ENCODE data around the gene EIF4H. TPM values are rescaled to one million over a fixed set of nuclear protein-coding genes. Genes with fewer than 3 reads are reported as not detected.
A peak's percentile ranks its signal among the peaks of the same experiment; 100 is the strongest.

The EIF4H gene
- total RNA-seq, 1 donor from 2014 or later, result 361 TPM

DNA sequence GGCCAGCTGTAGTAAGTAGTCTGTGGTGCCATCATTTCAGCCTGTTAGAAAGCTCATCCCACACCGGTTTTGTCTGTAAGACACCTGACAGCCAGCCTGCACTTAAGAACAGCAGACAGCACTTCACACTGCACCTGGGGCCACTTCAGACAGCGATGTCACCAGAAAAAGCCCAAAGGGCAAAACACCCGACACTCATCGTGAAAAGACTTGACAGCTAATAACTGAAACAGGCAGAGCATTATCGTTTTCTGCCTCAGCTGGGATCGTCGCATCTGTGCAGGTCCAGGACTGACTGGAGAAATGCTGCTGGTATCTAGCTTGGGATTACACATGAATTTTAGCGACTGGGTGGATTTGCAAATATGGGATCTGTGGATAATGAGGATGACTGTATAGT is 18.9 kb downstream of the EIF4H start:
- peaks cover 63% of the 10 kb centered on the region for H3K36me3 ChIP-seq (ENCODE audit: insufficient read depth, low read length)
- no peak overlapping the region for H2AFZ ChIP-seq (ENCODE audit: low read depth, low read length)
- Mint-ChIP-seq H3K9me3 (ENCODE audit: unreplicated experiment) (no peaks in the 10 kb centered on the region), H3K36me3 (ENCODE audit: low read depth, unreplicated experiment) (peaks cover 22% of the 10 kb centered on the region), H3K4me1 (ENCODE audit: low read depth, unreplicated experiment) (peaks cover 12% of the 10 kb centered on the region), H3K27ac (ENCODE audit: unreplicated experiment) (no peak overlapping the region), H3K27me3 (ENCODE audit: low read depth, unreplicated experiment) (no peaks in the 10 kb centered on the region), H3K4me3 (ENCODE audit: unreplicated experiment) (no peak overlapping the region)
- H3K9me3 ChIP-seq (ENCODE audit: insufficient read depth, low read depth, low read length), result no peaks in the 10 kb centered on the region
- no peak overlapping the region for H3K4me2 ChIP-seq (ENCODE audit: low read length)
- no peaks in the 10 kb centered on the region for H3K27me3 ChIP-seq (ENCODE audit: insufficient read depth, low read length)
- no peak overlapping the region for H3K27ac ChIP-seq (ENCODE audit: low read depth, low read length)
- no peak for FAIRE-seq
- no peak for DNase-seq (ENCODE audit: low read depth)
- H3K4me3 ChIP-seq (ENCODE audit: insufficient read depth, low read depth, low read length), result no peak overlapping the region
- peaks cover 54% of the 10 kb centered on the region for H3K79me2 ChIP-seq (ENCODE audit: insufficient read depth, low read length)
- TF ChIP-seq CTCF (IDR thresholded peaks at IDR 0.05; ENCODE audit: insufficient read depth, low read depth, low read length), result no peak
- no peak for TF ChIP-seq EZH2 (IDR thresholded peaks at IDR 0.05; ENCODE audit: insufficient read depth, low read length)
- no peak overlapping the region for H3K9ac ChIP-seq (ENCODE audit: low read length)
- H3K4me1 ChIP-seq (ENCODE audit: insufficient read depth, low read length), result peaks cover 15% of the 10 kb centered on the region
- peaks cover 77% of the 10 kb centered on the region for H4K20me1 ChIP-seq (ENCODE audit: insufficient read depth, low read length)

DNA sequence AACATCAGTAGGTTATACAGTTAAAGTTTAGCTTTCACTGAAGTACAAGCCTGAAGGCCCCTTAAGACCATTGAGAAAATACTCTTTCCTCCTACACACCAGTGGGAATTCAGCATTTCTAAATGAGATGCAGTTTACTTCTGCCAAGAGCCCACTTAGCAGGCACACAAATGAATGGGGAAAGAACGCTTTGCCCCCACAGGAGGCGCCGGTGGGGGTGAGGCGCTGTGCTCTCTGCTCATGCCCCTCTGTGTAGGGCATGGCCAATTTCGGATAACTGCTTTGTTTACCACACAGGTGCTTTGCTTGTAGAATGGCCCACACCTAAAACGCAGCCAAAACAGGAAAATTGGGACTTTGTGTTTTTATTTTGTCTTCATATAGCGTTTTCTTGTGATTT is 19.8 kb downstream of the EIF4H start:
- H3K4me3 ChIP-seq (ENCODE audit: insufficient read depth, low read depth, low read length), result no peak overlapping the region
- no peaks in the 10 kb centered on the region for H3K9me3 Mint-ChIP-seq (ENCODE audit: unreplicated experiment)
- peaks cover 68% of the 10 kb centered on the region for H4K20me1 ChIP-seq (ENCODE audit: insufficient read depth, low read length)
- H3K4me2 ChIP-seq (ENCODE audit: low read length), result no peak overlapping the region
- H3K27me3 ChIP-seq (ENCODE audit: insufficient read depth, low read length), result no peaks in the 10 kb centered on the region
- no peak for TF ChIP-seq CTCF (IDR thresholded peaks at IDR 0.05; ENCODE audit: insufficient read depth, low read depth, low read length)
- no peak for TF ChIP-seq EZH2 (IDR thresholded peaks at IDR 0.05; ENCODE audit: insufficient read depth, low read length)
- H3K27ac Mint-ChIP-seq (ENCODE audit: unreplicated experiment), result no peak overlapping the region
- peaks cover 3% of the 10 kb centered on the region for H3K4me1 Mint-ChIP-seq (ENCODE audit: low read depth, unreplicated experiment)
- FAIRE-seq, result no peak
- H3K4me3 Mint-ChIP-seq (ENCODE audit: unreplicated experiment), result no peak overlapping the region
- H3K27me3 Mint-ChIP-seq (ENCODE audit: low read depth, unreplicated experiment), result no peaks in the 10 kb centered on the region
- H2AFZ ChIP-seq (ENCODE audit: low read depth, low read length), result no peak overlapping the region
- peaks cover 57% of the 10 kb centered on the region for H3K36me3 ChIP-seq (ENCODE audit: insufficient read depth, low read length)
- no peaks in the 10 kb centered on the region for H3K9me3 ChIP-seq (ENCODE audit: insufficient read depth, low read depth, low read length)
- no peak for DNase-seq (ENCODE audit: low read depth)
- peaks cover 46% of the 10 kb centered on the region for H3K79me2 ChIP-seq (ENCODE audit: insufficient read depth, low read length)
- H3K36me3 Mint-ChIP-seq (ENCODE audit: low read depth, unreplicated experiment), result peaks cover 22% of the 10 kb centered on the region
- H3K27ac ChIP-seq (ENCODE audit: low read depth, low read length), result no peak overlapping the region
- peaks cover 10% of the 10 kb centered on the region for H3K4me1 ChIP-seq (ENCODE audit: insufficient read depth, low read length)
- H3K9ac ChIP-seq (ENCODE audit: low read length), result no peak overlapping the region

DNA sequence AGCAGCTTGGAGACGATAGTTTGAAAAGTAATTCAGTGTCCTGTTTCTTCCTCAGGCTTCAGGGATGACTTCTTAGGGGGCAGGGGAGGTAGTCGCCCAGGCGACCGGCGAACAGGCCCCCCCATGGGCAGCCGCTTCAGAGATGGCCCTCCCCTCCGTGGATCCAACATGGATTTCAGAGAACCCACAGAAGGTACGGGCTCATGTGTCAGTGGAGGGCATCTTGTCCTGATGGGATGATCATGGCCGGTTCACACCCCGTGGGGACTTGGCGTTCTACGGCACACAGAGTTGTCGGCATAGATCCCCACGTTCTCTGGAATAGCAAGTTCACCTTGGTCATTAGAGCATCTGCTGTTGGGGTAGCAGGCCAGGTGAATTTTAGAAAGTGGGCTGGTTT is 20.5 kb downstream of the EIF4H start:
- Histone ChIP-seq H3K9ac (ENCODE audit: low read length) (peak overlapping the region; percentile 31), H4K20me1 (ENCODE audit: insufficient read depth, low read length) (peaks cover 60% of the 10 kb centered on the region)
- no peak overlapping the region for H3K27ac Mint-ChIP-seq (ENCODE audit: unreplicated experiment)

More for the DNA sequence above, 20.5 kb downstream of the EIF4H start:
- Histone ChIP-seq H3K36me3 (ENCODE audit: insufficient read depth, low read length) (peaks cover 49% of the 10 kb centered on the region), H3K27me3 (ENCODE audit: insufficient read depth, low read length) (no peaks in the 10 kb centered on the region), H3K27ac (ENCODE audit: low read depth, low read length) (peak overlapping the region; percentile 60), H3K79me2 (ENCODE audit: insufficient read depth, low read length) (peaks cover 38% of the 10 kb centered on the region), H3K4me3 (ENCODE audit: insufficient read depth, low read depth, low read length) (no peak overlapping the region), H3K9me3 (ENCODE audit: insufficient read depth, low read depth, low read length) (no peaks in the 10 kb centered on the region), H3K4me1 (ENCODE audit: insufficient read depth, low read length) (peaks cover 14% of the 10 kb centered on the region), H2AFZ (ENCODE audit: low read depth, low read length) (no peak overlapping the region), H3K4me2 (ENCODE audit: low read length) (peak overlapping the region; percentile 18)
- Mint-ChIP-seq H3K4me1 (ENCODE audit: low read depth, unreplicated experiment) (peaks cover 4% of the 10 kb centered on the region), H3K4me3 (ENCODE audit: unreplicated experiment) (no peak overlapping the region), H3K36me3 (ENCODE audit: low read depth, unreplicated experiment) (peaks cover 27% of the 10 kb centered on the region), H3K27me3 (ENCODE audit: low read depth, unreplicated experiment) (no peaks in the 10 kb centered on the region), H3K9me3 (ENCODE audit: unreplicated experiment) (no peaks in the 10 kb centered on the region)
- DNase-seq (ENCODE audit: low read depth) (no peak), FAIRE-seq (no peak)
- no peak for TF ChIP-seq CTCF (IDR thresholded peaks at IDR 0.05; ENCODE audit: insufficient read depth, low read depth, low read length)
- no peak for TF ChIP-seq EZH2 (IDR thresholded peaks at IDR 0.05; ENCODE audit: insufficient read depth, low read length)
